ENCODE results near the gene KREMEN1.
"Not testable (repeated sequence)": the region's sequence is repeated elsewhere in the genome, so short reads cannot be mapped to it uniquely, and the experiment has no call there.

KREMEN1 gene

GRCh38 chr22:29082826-29083545 lies 10.2 kb downstream of the KREMEN1 start:
- H3K4me1 ChIP-seq (ENCODE audit: low read depth, poor library complexity, severe bottlenecking), result no peaks in the 10 kb centered on the region
- H3K36me3 ChIP-seq (ENCODE audit: insufficient read depth), result no peaks in the 10 kb centered on the region
- no peak overlapping the region for H3K4me3 ChIP-seq (IDR thresholded peaks at IDR 0.05; ENCODE audit: insufficient read depth, low read depth, low read length)
- TF ChIP-seq CTCF (conservative IDR thresholded peaks at IDR 0.05; ENCODE audit: low read depth, low read length), result no peak
- H4K20me1 ChIP-seq (ENCODE audit: insufficient read depth), result no peaks in the 10 kb centered on the region
- no peak overlapping the region for H3K4me2 ChIP-seq
- H3K9ac ChIP-seq, result no peak overlapping the region
- no peak overlapping the region for H3K27ac ChIP-seq
- no peaks in the 10 kb centered on the region for H3K79me2 ChIP-seq (ENCODE audit: insufficient read depth, low read depth)
- no peak overlapping the region for H2AFZ ChIP-seq (ENCODE audit: low read depth)
- no peaks in the 10 kb centered on the region for H3K27me3 ChIP-seq (ENCODE audit: insufficient read depth, low read depth)

GRCh38 chr22:29083576-29083932 lies 10.7 kb downstream of the KREMEN1 start:
- not testable (repeated sequence) for H3K79me2 ChIP-seq (ENCODE audit: insufficient read depth, low read depth); H3K27ac ChIP-seq

GRCh38 chr22:29083933-29084591 lies 11.2 kb downstream of the KREMEN1 start:
- no peaks in the 10 kb centered on the region for H4K20me1 ChIP-seq (ENCODE audit: insufficient read depth)
- no peak overlapping the region for H2AFZ ChIP-seq (ENCODE audit: low read depth)
- H3K4me2 ChIP-seq, result no peak overlapping the region
- no peak overlapping the region for H3K27ac ChIP-seq
- no peaks in the 10 kb centered on the region for H3K4me1 ChIP-seq (ENCODE audit: low read depth, poor library complexity, severe bottlenecking)
- TF ChIP-seq CTCF (conservative IDR thresholded peaks at IDR 0.05; ENCODE audit: low read depth, low read length), result no peak
- H3K27me3 ChIP-seq (ENCODE audit: insufficient read depth, low read depth), result no peaks in the 10 kb centered on the region
- no peak overlapping the region for H3K4me3 ChIP-seq (IDR thresholded peaks at IDR 0.05; ENCODE audit: insufficient read depth, low read depth, low read length)
- H3K36me3 ChIP-seq (ENCODE audit: insufficient read depth), result no peaks in the 10 kb centered on the region
- H3K9ac ChIP-seq, result no peak overlapping the region
- no peaks in the 10 kb centered on the region for H3K79me2 ChIP-seq (ENCODE audit: insufficient read depth, low read depth)

More at GRCh38 chr22:29083576-29083932, 10.7 kb downstream of the KREMEN1 start:
- H4K20me1 ChIP-seq (ENCODE audit: insufficient read depth); H3K4me1 ChIP-seq (ENCODE audit: low read depth, poor library complexity, severe bottlenecking); H3K4me2 ChIP-seq; H3K27me3 ChIP-seq (ENCODE audit: insufficient read depth, low read depth); H3K9ac ChIP-seq; H3K4me3 ChIP-seq (IDR thresholded peaks at IDR 0.05; ENCODE audit: insufficient read depth, low read depth, low read length); H3K36me3 ChIP-seq (ENCODE audit: insufficient read depth); H2AFZ ChIP-seq (ENCODE audit: low read depth): not testable (repeated sequence)

GRCh38 chr22:29087012-29087411 lies 14.2 kb downstream of the KREMEN1 start:
- Histone ChIP-seq H3K4me3 (IDR thresholded peaks at IDR 0.05; ENCODE audit: insufficient read depth, low read depth, low read length) (no peak overlapping the region), H3K27ac (no peak overlapping the region), H3K79me2 (ENCODE audit: insufficient read depth, low read depth) (no peaks in the 10 kb centered on the region), H3K9ac (no peak overlapping the region), H3K27me3 (ENCODE audit: insufficient read depth, low read depth) (no peaks in the 10 kb centered on the region), H4K20me1 (ENCODE audit: insufficient read depth) (no peaks in the 10 kb centered on the region), H2AFZ (ENCODE audit: low read depth) (no peak overlapping the region), H3K4me2 (no peak overlapping the region), H3K36me3 (ENCODE audit: insufficient read depth) (no peaks in the 10 kb centered on the region), H3K4me1 (ENCODE audit: low read depth, poor library complexity, severe bottlenecking) (no peaks in the 10 kb centered on the region)
- no peak for TF ChIP-seq CTCF (conservative IDR thresholded peaks at IDR 0.05; ENCODE audit: low read depth, low read length)

GRCh38 chr22:29088809-29089208 lies 16.0 kb downstream of the KREMEN1 start:
- no peak overlapping the region for H3K9ac ChIP-seq
- no peaks in the 10 kb centered on the region for H3K36me3 ChIP-seq (ENCODE audit: insufficient read depth)
- H3K4me2 ChIP-seq, result no peak overlapping the region
- H2AFZ ChIP-seq (ENCODE audit: low read depth), result no peak overlapping the region
- H3K27me3 ChIP-seq (ENCODE audit: insufficient read depth, low read depth), result no peaks in the 10 kb centered on the region
- no peak overlapping the region for H3K4me3 ChIP-seq (IDR thresholded peaks at IDR 0.05; ENCODE audit: insufficient read depth, low read depth, low read length)
- no peak overlapping the region for H3K27ac ChIP-seq
- H4K20me1 ChIP-seq (ENCODE audit: insufficient read depth), result no peaks in the 10 kb centered on the region
- no peak for TF ChIP-seq CTCF (conservative IDR thresholded peaks at IDR 0.05; ENCODE audit: low read depth, low read length)
- no peaks in the 10 kb centered on the region for H3K4me1 ChIP-seq (ENCODE audit: low read depth, poor library complexity, severe bottlenecking)
- no peaks in the 10 kb centered on the region for H3K79me2 ChIP-seq (ENCODE audit: insufficient read depth, low read depth)
